Measurements from ENCODE around the gene KCNMB2. TPM values are rescaled to one million over a fixed set of nuclear protein-coding genes. Genes with fewer than 3 reads are reported as not detected.
"Not testable (repeated sequence)": the region's sequence is repeated elsewhere in the genome, so short reads cannot be mapped to it uniquely, and the experiment has no call there.

Gene KCNMB2
- polyA plus RNA-seq, 1 donor = 6.0 TPM

GRCh38 chr3:178505832-178506231 is 30.4 kb upstream of the KCNMB2 start:
- no peaks in the 10 kb centered on the region for H3K36me3 ChIP-seq (ENCODE audit: control insufficient read depth, insufficient read depth, low read length)
- 100% methylated on average over 1 of the region's 3 CpGs for WGBS (ENCODE audit: insufficient coverage, low lambda C conversion rate)
- DNase-seq = no peak
- no peaks in the 10 kb centered on the region for H3K9me3 ChIP-seq (ENCODE audit: control insufficient read depth, low read depth, low read length)
- no peaks in the 10 kb centered on the region for H3K4me1 ChIP-seq (ENCODE audit: control insufficient read depth, insufficient read depth, low read length)
- H3K4me3 ChIP-seq (ENCODE audit: low read length) = no peak overlapping the region
- H3K27ac ChIP-seq (ENCODE audit: low read length) = no peak overlapping the region
- no peaks in the 10 kb centered on the region for H3K27me3 ChIP-seq (ENCODE audit: control insufficient read depth, insufficient read depth, low read length)

GRCh38 chr3:178507507-178508442 is 28.5 kb upstream of the KCNMB2 start:
- Histone ChIP-seq H3K9me3 (ENCODE audit: control insufficient read depth, low read depth, low read length) (no peaks in the 10 kb centered on the region), H3K4me3 (ENCODE audit: low read length) (no peak overlapping the region), H3K36me3 (ENCODE audit: control insufficient read depth, insufficient read depth, low read length) (no peaks in the 10 kb centered on the region), H3K4me1 (ENCODE audit: control insufficient read depth, insufficient read depth, low read length) (no peaks in the 10 kb centered on the region), H3K27ac (ENCODE audit: low read length) (no peak overlapping the region), H3K27me3 (ENCODE audit: control insufficient read depth, insufficient read depth, low read length) (no peaks in the 10 kb centered on the region)
- whole genome bisulfite sequencing (ENCODE audit: insufficient coverage, low lambda C conversion rate) = 14% methylated on average over 1 of the region's 5 CpGs
- peak in 1 of 2 donors; percentile 29 for DNase-seq

GRCh38 chr3:178508443-178508825 is 27.8 kb upstream of the KCNMB2 start:
- no peaks in the 10 kb centered on the region for H3K27me3 ChIP-seq (ENCODE audit: control insufficient read depth, insufficient read depth, low read length)
- 86% methylated on average over 1 of the region's 2 CpGs for WGBS (ENCODE audit: insufficient coverage, low lambda C conversion rate)
- no peaks in the 10 kb centered on the region for H3K4me1 ChIP-seq (ENCODE audit: control insufficient read depth, insufficient read depth, low read length)
- H3K9me3 ChIP-seq (ENCODE audit: control insufficient read depth, low read depth, low read length) = no peaks in the 10 kb centered on the region
- H3K27ac ChIP-seq (ENCODE audit: low read length) = no peak overlapping the region
- no peaks in the 10 kb centered on the region for H3K36me3 ChIP-seq (ENCODE audit: control insufficient read depth, insufficient read depth, low read length)
- no peak for DNase-seq
- H3K4me3 ChIP-seq (ENCODE audit: low read length) = no peak overlapping the region

GRCh38 chr3:178510496-178510895 is 25.7 kb upstream of the KCNMB2 start:
- no peak for DNase-seq
- Histone ChIP-seq H3K4me1 (ENCODE audit: control insufficient read depth, insufficient read depth, low read length) (no peaks in the 10 kb centered on the region), H3K4me3 (ENCODE audit: low read length) (no peak overlapping the region), H3K27me3 (ENCODE audit: control insufficient read depth, insufficient read depth, low read length) (no peaks in the 10 kb centered on the region), H3K27ac (ENCODE audit: low read length) (no peak overlapping the region), H3K36me3 (ENCODE audit: control insufficient read depth, insufficient read depth, low read length) (no peaks in the 10 kb centered on the region), H3K9me3 (ENCODE audit: control insufficient read depth, low read depth, low read length) (no peaks in the 10 kb centered on the region)

GRCh38 chr3:178512647-178513046 is 23.6 kb upstream of the KCNMB2 start:
- no peaks in the 10 kb centered on the region for H3K27me3 ChIP-seq (ENCODE audit: control insufficient read depth, insufficient read depth, low read length)
- H3K27ac ChIP-seq (ENCODE audit: low read length) = no peak overlapping the region
- H3K4me3 ChIP-seq (ENCODE audit: low read length) = no peak overlapping the region
- WGBS (ENCODE audit: insufficient coverage, low lambda C conversion rate) = 67% methylated on average over 1 of the region's 5 CpGs
- H3K4me1 ChIP-seq (ENCODE audit: control insufficient read depth, insufficient read depth, low read length) = no peaks in the 10 kb centered on the region
- H3K9me3 ChIP-seq (ENCODE audit: control insufficient read depth, low read depth, low read length) = no peaks in the 10 kb centered on the region
- H3K36me3 ChIP-seq (ENCODE audit: control insufficient read depth, insufficient read depth, low read length) = no peaks in the 10 kb centered on the region
- no peak for DNase-seq

GRCh38 chr3:178513546-178514380 is 22.5 kb upstream of the KCNMB2 start:
- no peaks in the 10 kb centered on the region for H3K36me3 ChIP-seq (ENCODE audit: control insufficient read depth, insufficient read depth, low read length)
- 67% methylated on average over 1 of the region's 3 CpGs for WGBS (ENCODE audit: insufficient coverage, low lambda C conversion rate)
- no peak overlapping the region for H3K27ac ChIP-seq (ENCODE audit: low read length)
- DNase-seq = no peak
- H3K4me1 ChIP-seq (ENCODE audit: control insufficient read depth, insufficient read depth, low read length) = no peaks in the 10 kb centered on the region
- H3K9me3 ChIP-seq (ENCODE audit: control insufficient read depth, low read depth, low read length) = no peaks in the 10 kb centered on the region
- no peaks in the 10 kb centered on the region for H3K27me3 ChIP-seq (ENCODE audit: control insufficient read depth, insufficient read depth, low read length)
- no peak overlapping the region for H3K4me3 ChIP-seq (ENCODE audit: low read length)

GRCh38 chr3:178514401-178514800 is 21.8 kb upstream of the KCNMB2 start:
- Histone ChIP-seq H3K4me3 (ENCODE audit: low read length) (no peak overlapping the region), H3K27ac (ENCODE audit: low read length) (no peak overlapping the region), H3K4me1 (ENCODE audit: control insufficient read depth, insufficient read depth, low read length) (no peaks in the 10 kb centered on the region), H3K27me3 (ENCODE audit: control insufficient read depth, insufficient read depth, low read length) (no peaks in the 10 kb centered on the region), H3K9me3 (ENCODE audit: control insufficient read depth, low read depth, low read length) (no peaks in the 10 kb centered on the region), H3K36me3 (ENCODE audit: control insufficient read depth, insufficient read depth, low read length) (no peaks in the 10 kb centered on the region)
- WGBS (ENCODE audit: insufficient coverage, low lambda C conversion rate) = 100% methylated on average over 1 of the region's 2 CpGs
- DNase-seq = no peak

DNA sequence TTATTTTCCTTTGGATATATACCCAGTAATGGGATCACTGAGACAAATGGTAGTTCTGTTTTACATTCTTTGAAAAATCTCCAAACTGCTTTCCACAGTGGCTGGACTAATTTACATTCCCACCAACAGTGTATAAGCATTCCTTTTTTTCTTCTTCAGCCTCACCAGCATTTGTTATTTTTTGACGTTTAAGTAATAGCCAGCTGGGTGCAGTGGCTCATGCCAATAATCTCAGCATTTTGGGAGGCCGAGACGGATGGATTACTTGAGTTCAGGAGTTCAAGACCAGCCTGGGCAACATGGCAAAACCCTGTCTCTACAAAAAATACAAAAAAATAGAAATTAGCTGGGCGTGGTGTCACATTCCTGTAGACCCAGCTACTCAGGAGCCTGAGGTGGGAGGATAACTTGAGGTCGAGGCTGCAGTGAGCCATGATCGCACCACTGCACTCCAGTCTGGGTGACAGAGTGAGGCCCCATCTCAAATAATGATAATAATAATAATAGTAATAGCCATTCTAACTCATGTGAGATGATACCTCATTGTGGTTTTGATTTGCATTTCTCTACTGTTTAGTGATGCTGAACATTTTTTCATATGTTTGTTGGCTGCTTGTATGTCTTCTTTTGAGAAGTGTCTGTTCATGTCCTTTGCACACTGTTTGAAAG is 21.0 kb upstream of the KCNMB2 start:
- H3K4me3 ChIP-seq (ENCODE audit: low read length); H3K27ac ChIP-seq (ENCODE audit: low read length); H3K9me3 ChIP-seq (ENCODE audit: control insufficient read depth, low read depth, low read length); H3K36me3 ChIP-seq (ENCODE audit: control insufficient read depth, insufficient read depth, low read length); H3K27me3 ChIP-seq (ENCODE audit: control insufficient read depth, insufficient read depth, low read length); H3K4me1 ChIP-seq (ENCODE audit: control insufficient read depth, insufficient read depth, low read length); DNase-seq: not testable (repeated sequence)
- 89% methylated on average over 1 of the region's 6 CpGs for WGBS (ENCODE audit: insufficient coverage, low lambda C conversion rate)

GRCh38 chr3:178517665-178518334 is 18.4 kb upstream of the KCNMB2 start:
- H3K4me3 ChIP-seq (ENCODE audit: low read length) = no peak overlapping the region
- H3K9me3 ChIP-seq (ENCODE audit: control insufficient read depth, low read depth, low read length) = no peaks in the 10 kb centered on the region
- no peak for DNase-seq
- WGBS (ENCODE audit: insufficient coverage, low lambda C conversion rate) = 100% methylated on average over 3 of the region's 7 CpGs
- no peaks in the 10 kb centered on the region for H3K27me3 ChIP-seq (ENCODE audit: control insufficient read depth, insufficient read depth, low read length)
- H3K36me3 ChIP-seq (ENCODE audit: control insufficient read depth, insufficient read depth, low read length) = no peaks in the 10 kb centered on the region
- H3K4me1 ChIP-seq (ENCODE audit: control insufficient read depth, insufficient read depth, low read length) = no peaks in the 10 kb centered on the region
- no peak overlapping the region for H3K27ac ChIP-seq (ENCODE audit: low read length)
